ENCODE results near the gene OPN4.

Gene OPN4

DNA sequence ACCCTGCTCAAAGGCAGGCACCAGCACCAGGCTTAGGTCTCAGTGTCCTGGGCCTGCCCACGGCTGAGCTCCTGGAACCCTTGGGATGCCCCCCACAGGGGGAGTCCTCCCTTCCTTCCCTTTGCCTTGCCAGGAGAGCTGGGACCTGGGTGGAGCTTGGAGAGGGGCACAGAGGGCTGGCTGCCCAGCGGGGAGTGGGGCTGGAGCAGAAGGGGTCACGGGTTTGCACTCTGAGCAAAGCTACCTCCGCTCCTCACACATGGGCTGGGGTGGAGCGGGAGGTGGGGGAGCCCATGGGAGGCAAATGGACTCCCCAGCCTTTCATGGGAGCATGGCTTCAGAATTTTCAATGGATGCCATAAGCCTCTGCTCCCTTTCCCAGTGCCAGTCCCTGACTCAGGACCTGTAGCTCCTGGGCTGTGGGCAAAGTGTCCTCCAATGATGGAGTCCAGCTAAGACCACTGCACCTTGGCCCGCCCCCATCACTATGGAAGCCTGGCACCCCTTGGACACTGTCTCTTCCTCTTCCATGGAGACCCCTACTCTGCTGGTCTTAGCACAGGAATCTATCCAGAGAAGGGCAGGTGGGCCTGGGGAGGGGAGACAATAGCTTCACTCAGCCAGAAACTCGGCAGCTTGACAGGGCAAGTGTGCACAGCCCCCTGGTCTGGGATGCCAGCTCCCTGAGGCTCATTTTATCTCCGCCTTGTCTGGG, 53.9 kb downstream of the OPN4 start:
- Histone ChIP-seq H3K4me2 (ENCODE audit: low read depth, low read length, poor library complexity, severe bottlenecking) (no peak overlapping the region), H3K36me3 (ENCODE audit: insufficient read depth, low read length) (no peaks in the 10 kb centered on the region), H3K9me2 (replicated peaks; ENCODE audit: low read depth, low read length) (no peaks in the 10 kb centered on the region), H3K27me3 (ENCODE audit: insufficient read depth, low read length, poor library complexity, severe bottlenecking) (peaks cover 9% of the 10 kb centered on the region), H3K4me3 (ENCODE audit: low read length, poor library complexity, severe bottlenecking) (no peak overlapping the region), H3K79me2 (ENCODE audit: insufficient read depth, low read length) (no peaks in the 10 kb centered on the region), H2AFZ (ENCODE audit: low read length) (no peak overlapping the region), H4K20me1 (ENCODE audit: insufficient read depth, low read length, poor library complexity, severe bottlenecking) (no peaks in the 10 kb centered on the region), H3K4me1 (ENCODE audit: insufficient read depth, low read length, poor library complexity, severe bottlenecking) (peaks cover 10% of the 10 kb centered on the region), H3K9me3 (ENCODE audit: insufficient read depth, low read depth, low read length) (no peaks in the 10 kb centered on the region), H3K9ac (ENCODE audit: low read depth, low read length, poor library complexity, severe bottlenecking) (no peak overlapping the region), H3F3A (ENCODE audit: low read depth) (no peaks in the 10 kb centered on the region)
- TF ChIP-seq, protein P1, sequence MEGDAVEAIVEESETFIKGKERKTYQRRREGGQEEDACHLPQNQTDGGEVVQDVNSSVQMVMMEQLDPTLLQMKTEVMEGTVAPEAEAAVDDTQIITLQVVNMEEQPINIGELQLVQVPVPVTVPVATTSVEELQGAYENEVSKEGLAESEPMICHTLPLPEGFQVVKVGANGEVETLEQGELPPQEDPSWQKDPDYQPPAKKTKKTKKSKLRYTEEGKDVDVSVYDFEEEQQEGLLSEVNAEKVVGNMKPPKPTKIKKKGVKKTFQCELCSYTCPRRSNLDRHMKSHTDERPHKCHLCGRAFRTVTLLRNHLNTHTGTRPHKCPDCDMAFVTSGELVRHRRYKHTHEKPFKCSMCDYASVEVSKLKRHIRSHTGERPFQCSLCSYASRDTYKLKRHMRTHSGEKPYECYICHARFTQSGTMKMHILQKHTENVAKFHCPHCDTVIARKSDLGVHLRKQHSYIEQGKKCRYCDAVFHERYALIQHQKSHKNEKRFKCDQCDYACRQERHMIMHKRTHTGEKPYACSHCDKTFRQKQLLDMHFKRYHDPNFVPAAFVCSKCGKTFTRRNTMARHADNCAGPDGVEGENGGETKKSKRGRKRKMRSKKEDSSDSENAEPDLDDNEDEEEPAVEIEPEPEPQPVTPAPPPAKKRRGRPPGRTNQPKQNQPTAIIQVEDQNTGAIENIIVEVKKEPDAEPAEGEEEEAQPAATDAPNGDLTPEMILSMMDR (conservative IDR thresholded peaks at IDR 0.05; ENCODE audit: low read length) = no peak

DNA sequence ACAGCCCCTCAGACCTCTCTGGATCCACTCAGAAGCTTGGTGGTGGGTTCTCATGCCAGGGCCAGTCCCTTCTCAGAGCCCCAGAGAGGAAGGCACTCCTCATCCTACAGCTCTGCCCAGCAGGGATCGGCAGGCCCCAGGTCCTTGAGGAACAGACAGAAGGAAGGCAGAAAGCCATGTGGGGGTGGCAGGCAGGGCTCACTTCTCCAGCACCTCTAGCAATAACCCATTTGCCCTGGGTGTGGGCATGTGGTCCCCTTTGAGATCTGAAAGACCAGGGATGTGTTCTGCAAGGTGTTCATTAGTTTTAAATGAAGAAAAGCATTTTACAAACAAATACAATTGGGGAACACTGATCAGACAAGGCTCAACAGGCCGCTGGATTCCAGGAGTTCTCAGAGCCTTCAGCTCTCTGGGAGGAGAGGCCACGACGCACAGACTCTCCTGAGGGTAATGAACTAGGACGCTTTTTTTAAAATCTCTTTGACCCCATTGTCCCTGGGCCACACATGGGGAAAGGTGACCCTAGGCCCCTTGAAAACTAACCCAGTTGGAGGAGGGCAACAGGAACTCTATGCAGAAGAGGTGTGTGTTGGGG, 54.5 kb downstream of the OPN4 start:
- H2AFZ ChIP-seq (ENCODE audit: low read length) = no peak overlapping the region
- no peaks in the 10 kb centered on the region for H3K79me2 ChIP-seq (ENCODE audit: insufficient read depth, low read length)
- no peak overlapping the region for H3K4me3 ChIP-seq (ENCODE audit: low read length, poor library complexity, severe bottlenecking)
- no peaks in the 10 kb centered on the region for H3K36me3 ChIP-seq (ENCODE audit: insufficient read depth, low read length)
- no peak overlapping the region for H3K9ac ChIP-seq (ENCODE audit: low read depth, low read length, poor library complexity, severe bottlenecking)
- H3K9me3 ChIP-seq (ENCODE audit: insufficient read depth, low read depth, low read length) = no peaks in the 10 kb centered on the region
- peaks cover 10% of the 10 kb centered on the region for H3K4me1 ChIP-seq (ENCODE audit: insufficient read depth, low read length, poor library complexity, severe bottlenecking)
- H3K27me3 ChIP-seq (ENCODE audit: insufficient read depth, low read length, poor library complexity, severe bottlenecking) = peaks cover 14% of the 10 kb centered on the region
- no peaks in the 10 kb centered on the region for H3K9me2 ChIP-seq (replicated peaks; ENCODE audit: low read depth, low read length)
- H4K20me1 ChIP-seq (ENCODE audit: insufficient read depth, low read length, poor library complexity, severe bottlenecking) = no peaks in the 10 kb centered on the region
- TF ChIP-seq, protein P1 (conservative IDR thresholded peaks at IDR 0.05; ENCODE audit: low read length) = no peak
- no peak for TF ChIP-seq EZH2phosphoT487 (IDR thresholded peaks at IDR 0.05; ENCODE audit: borderline replicate concordance)
- H3F3A ChIP-seq (ENCODE audit: low read depth) = no peaks in the 10 kb centered on the region
- no peak overlapping the region for H3K4me2 ChIP-seq (ENCODE audit: low read depth, low read length, poor library complexity, severe bottlenecking)

DNA sequence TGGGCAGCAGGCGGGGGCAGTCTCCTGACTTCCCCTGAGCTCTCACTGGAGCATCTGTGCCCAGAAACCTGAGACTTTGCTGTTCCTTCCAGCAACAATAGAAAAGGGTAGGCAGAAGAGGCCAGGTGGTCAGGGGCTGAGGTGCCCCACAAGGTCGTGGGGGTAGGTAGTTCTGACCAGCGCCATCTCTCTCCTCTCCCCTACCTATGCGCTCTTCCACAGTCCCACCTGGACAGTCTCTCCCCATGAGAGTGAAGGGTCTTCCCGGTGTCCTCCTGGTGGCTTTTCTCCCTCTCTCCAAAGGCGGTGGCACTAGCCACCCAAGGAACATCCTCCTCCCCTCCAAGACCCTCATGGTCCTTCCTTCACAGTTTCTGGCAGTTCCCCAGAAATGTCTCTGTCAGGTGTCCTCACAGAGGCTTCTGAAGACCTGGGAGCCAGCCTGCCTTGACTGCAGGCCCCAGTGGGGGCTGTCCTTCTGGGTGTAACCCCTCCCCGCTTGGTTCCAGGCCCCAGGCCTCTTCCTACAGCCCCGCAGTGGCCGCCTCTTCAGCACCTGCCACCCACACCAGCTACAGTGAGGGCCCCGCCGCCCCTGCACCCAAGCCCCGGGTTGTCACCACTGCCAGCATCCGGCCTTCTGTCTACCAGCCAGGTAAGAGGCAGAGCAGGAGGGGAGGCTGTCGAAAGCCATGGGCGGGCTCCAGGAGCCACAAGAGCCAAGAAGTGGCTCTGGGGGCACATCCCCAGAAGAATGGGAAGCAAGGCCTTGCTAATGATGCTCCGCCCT, 55.2 kb downstream of the OPN4 start:
- no peak for TF ChIP-seq EZH2phosphoT487 (IDR thresholded peaks at IDR 0.05; ENCODE audit: borderline replicate concordance)
- TF ChIP-seq, protein P1 (conservative IDR thresholded peaks at IDR 0.05; ENCODE audit: low read length) = no peak
- H3K9ac ChIP-seq (ENCODE audit: low read depth, low read length, poor library complexity, severe bottlenecking) = no peak overlapping the region
- no peak overlapping the region for H2AFZ ChIP-seq (ENCODE audit: low read length)
- H3K36me3 ChIP-seq (ENCODE audit: insufficient read depth, low read length) = no peaks in the 10 kb centered on the region
- H3K9me2 ChIP-seq (replicated peaks; ENCODE audit: low read depth, low read length) = no peaks in the 10 kb centered on the region
- H3K4me3 ChIP-seq (ENCODE audit: low read length, poor library complexity, severe bottlenecking) = no peak overlapping the region
- H3K4me2 ChIP-seq (ENCODE audit: low read depth, low read length, poor library complexity, severe bottlenecking) = no peak overlapping the region
- H4K20me1 ChIP-seq (ENCODE audit: insufficient read depth, low read length, poor library complexity, severe bottlenecking) = no peaks in the 10 kb centered on the region
- H3K9me3 ChIP-seq (ENCODE audit: insufficient read depth, low read depth, low read length) = no peaks in the 10 kb centered on the region
- H3K79me2 ChIP-seq (ENCODE audit: insufficient read depth, low read length) = no peaks in the 10 kb centered on the region
- peaks cover 18% of the 10 kb centered on the region for H3K27me3 ChIP-seq (ENCODE audit: insufficient read depth, low read length, poor library complexity, severe bottlenecking)
- H3K4me1 ChIP-seq (ENCODE audit: insufficient read depth, low read length, poor library complexity, severe bottlenecking) = peaks cover 10% of the 10 kb centered on the region
- H3F3A ChIP-seq (ENCODE audit: low read depth) = no peaks in the 10 kb centered on the region
